DMS53 (cell line): ENCODE results near the gene DGKK.

Experiments
- DNase-seq: peaks from one replicate; lab custom pipeline; 2025; lab: John Stamatoyannopoulos, UW

The DGKK gene

DNA sequence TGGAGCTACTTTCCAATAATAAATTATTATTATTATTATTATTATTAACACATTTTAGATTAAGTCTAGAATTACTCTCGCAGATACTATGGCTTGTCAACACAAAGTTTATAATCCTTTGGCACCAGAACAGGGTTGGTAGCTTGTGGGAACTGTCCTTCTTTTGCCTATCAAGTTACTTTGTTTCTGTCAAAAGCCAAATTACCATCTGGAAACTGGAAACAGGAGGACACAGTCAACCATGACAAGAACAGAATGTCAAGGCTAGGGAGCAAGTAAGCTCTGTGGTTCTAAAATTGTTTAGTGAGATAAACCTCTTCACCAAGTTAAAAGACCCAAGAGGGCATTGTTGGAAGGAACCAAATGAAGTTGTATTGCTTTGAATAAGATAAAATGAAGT, 42.5 kb downstream of the DGKK start:
- no peak for DNase-seq

DNA sequence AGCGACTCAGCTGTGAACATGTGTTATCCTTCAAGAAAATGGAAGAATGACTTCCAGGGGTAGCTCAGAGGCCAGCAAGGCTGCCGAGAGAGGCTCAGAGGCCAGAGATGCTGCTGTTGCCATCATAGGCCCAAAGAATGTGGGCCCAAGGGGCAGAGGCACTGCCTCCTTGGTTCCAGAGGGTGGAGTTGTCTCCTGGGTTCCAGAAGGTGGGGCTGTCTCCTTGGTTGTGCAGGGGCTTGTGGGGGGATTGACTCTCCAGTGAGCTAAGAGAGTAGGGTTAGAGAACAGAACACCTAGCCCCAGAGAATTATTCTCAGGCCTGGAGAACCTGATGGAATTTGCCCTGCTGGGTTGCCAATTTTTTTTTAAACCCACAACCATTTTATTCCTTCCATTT, 62.6 kb downstream of the DGKK start:
- DNase-seq, result no peak

DNA sequence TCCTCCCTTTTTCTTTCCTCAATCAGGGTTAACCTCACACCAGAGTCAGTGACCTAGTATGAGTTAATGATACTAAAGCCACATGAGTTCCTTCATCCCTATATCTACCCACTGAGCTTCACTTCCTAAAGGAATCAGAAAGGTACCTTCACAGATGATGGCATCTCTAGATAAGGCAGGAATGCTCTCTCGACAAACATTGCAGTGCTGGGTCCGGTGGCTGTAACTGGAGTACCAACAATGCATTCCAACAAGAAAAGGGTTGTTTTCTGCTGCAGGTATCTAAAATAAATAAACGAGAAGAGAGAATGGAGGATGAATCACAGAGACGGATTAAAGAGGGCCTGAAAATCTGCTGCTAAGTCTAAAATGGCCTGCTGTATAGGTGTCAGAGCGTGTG, 66.7 kb downstream of the DGKK start:
- DNase-seq, result no peak

DNA sequence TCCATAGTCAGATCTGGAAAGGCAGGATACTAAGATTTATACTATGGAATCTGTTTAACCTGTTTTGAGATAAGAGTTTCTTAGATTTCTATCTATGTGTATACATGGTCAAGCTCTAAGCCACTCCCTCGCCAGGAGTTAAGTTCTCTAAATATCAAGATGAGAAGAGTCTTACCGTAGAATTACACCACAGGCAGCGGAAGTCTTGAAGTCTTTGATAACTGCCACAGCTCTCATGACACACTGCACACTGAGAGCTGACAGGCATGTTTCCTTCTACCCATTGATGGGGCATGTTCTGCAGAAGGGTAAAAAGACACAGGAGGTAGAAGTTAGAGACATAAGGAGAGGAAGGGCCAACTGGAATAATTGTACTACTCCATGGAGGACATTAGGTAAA, 67.7 kb downstream of the DGKK start:
- no peak for DNase-seq

DNA sequence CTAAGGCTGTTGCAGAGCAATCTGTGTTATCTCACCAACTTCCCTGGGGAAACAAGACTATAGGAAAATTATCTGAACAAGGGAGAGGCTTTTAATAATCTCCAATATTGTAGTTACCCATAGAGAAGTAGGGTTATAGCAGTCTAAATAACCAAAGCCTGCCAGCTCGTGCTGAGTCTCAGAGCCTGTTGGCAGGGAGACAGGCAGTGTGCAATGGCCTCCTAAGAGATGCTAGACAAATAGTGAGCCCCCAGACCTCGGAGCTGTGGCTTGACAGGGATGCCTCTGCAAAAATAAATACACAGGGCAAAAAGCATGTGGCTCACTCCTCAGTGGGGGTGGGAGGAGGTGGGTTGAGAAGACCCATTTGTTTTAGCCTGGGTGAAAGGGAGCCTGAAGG, 76.7 kb downstream of the DGKK start:
- DNase-seq, result no peak

DNA sequence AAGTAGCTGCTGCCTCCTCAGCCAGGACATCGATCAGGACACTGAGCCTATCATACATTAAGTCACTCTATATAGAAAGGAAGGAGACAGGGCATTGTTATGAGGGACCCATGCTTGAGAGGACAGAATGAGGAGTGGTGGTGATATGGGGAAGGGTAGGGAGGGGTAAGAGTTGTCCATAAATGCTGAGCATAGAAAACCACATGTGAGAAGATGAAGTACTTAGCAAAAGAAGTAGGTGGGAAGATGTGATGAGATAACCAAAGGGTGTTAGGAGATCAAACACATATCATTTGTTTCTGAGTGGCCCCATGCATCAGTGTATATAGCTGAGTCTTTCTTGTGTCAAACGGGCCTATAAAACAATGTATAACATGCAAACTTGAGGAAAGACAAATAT, 84.1 kb downstream of the DGKK start:
- no peak for DNase-seq

DNA sequence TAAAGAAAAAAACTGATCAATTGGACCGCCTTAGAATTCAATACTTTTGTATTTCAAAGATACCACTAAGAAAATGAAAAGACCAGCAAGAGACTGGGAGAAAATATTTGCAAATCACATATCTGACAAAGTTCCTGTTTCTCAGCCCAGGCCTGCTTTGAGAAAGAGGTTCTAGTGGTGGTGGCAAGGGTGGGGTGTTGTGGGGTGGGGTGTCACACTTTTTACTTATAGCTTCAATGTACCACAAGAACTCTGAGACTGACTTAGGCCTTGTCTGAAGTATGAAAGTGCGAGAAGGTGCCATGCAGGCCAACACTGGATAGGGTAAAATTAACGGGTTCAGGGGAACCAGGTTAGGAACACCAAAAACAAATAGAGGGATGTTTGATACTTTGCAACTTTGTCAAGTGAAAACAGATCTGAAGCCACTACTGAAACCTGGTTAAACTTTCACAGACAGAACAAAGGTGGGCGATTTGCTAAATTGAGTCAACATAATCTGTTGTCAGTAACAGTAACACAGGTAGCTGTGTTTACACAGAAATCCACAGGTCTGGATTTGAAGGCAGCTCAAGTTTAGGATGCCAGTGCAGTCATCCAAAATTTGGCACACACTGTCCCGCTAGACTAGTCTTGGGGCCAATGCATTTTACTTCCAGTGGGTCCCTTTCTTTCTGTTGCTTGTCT, 88.8 kb downstream of the DGKK start:
- no peak for DNase-seq

DNA sequence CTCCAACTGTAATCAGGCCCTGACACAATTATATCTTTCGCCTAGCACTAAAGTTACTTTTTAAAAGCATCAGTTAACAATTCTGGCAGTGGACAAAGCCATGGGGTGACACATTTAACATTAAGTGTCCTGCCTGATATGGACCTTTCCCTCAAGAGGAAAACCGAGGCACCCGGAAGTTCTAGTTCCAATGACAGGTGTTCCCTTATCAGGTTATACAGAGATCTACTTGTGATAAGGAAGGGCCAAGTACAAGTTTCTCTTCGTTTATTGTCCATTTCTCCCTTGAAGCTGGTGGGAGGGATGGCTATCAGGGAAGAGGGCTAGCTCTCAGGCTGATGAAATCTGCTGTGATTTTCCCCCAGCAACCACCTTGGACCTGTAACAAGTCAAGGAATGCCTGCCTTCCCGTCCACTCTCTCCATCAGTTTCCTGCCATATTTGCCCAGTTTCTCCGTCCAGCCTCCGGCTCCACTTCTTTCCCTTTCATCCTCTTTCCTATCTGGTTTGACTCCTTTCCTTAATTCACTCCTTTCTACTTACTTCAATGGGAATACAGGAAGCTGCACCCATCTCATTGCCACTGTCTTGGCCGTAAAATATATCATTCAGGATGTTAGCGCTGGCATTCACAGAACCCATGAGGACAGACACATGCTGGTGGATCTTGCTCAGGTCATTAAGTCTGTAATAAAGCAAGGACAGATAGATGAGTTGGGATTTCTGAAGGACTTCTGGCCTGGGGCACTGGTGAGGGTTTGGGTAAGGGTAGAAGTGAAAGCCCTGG, 95.0 kb downstream of the DGKK start:
- no peak for DNase-seq

DNA sequence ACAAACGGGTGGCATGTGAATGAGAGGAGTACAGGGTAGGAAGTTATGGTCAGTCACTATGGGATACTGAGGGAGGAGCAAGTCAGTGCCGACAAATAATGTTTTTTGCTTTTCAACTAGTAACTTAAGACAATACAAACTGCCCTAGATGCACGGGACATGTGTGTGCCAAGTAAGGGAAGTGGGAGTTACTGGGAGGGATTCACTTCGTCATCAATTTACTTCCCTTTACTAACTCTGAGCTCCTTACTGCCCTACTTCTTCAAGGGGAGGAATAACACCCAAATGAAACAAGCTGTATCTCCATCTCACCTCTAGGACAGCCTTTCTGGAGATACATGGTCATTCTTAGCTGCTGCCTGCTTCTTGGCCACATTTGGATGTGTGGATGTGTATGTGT, 97.7 kb downstream of the DGKK start:
- no peak for DNase-seq

DNA sequence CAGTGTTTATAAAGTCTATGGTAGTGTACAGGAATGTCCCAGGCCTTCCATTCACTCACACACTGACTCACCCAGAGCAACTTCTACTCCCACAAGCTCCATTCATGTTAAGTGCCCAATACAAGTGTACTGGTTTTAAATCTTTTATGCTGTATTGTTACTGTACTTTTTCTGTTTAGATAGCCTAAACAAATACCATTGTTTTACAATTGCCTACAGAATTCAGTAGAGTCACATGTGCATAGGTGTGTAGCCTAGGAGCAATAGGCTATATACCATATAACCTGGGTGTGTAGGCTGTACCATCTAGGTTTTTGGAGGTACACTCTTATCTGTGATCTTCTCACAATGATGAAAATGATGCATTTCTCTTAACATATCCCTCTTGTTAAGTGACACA, 126.7 kb downstream of the DGKK start:
- no peak for DNase-seq

DNA sequence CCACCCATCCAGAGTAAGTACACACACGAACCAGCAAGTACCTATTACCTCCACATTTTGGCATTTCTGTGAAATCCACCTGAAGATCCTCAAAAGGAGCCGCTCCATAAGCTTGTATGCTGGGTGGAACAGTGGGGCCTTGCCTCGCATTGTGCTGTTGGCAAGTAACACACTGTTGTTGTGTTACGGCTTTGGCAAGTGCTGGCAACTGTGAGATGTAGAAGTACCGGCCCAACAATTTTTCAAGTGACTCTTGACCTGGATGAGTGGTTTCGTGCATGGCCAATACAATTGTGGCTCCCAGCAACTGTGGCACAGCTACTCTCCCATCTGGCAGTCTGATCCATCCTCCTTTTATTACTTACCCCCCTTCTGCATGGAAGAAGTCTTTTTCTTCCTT, 137.3 kb downstream of the DGKK start:
- DNase-seq, result peak; percentile 93

DNA sequence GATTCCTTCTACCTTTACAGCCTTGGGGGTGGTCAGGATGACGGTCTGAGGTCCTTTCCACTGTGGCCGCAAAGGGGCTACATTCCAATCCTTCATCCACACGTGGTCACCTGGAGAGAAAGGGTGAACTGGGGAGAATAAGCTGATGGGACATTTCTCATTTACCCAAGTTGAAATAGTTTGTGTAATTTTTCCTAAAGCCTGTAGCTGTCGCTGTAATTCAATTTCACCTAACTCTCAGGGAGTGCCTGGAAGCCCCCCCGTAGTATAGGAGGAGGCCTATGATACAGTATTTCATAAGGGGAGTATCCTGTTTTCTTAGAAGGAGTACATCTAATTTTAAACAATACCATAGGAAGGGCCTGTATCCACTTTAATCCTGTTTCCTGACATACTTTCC, 138.0 kb downstream of the DGKK start:
- DNase-seq, result peak; percentile 49

DNA sequence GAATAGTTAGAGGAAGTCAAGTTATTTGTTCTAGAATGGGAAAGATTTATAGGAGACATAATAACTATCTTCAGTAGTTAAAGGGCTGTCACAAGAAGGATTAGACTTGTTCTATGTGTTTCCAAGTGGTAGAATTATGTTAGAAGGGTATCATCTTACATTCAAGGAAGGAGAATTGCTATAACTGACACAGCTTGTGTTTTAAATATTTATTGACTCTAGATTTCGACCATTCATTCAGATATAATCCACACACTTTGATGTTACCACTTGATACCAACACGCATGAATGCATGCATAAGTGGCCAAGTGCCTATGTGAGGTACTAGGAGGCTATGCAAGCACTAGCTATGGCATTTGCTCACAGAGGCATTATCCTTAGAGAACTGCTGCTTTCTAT, 143.4 kb downstream of the DGKK start:
- DNase-seq, result peak; percentile 95
